GM18507 (cell line): ENCODE data around the gene TREX2.
"Not testable (repeated sequence)": the region's sequence is repeated elsewhere in the genome, so short reads cannot be mapped to it uniquely, and the experiment has no call there.

Source experiments
- DNase-seq: peaks from one replicate; pipeline ENCODE4 v3.0.0; 2011; ENCODE audit warnings: low read depth; ENCODE audit not compliant: insufficient read length; ENCODE audit errors: extremely low spot score
- FAIRE-seq: peaks from 2 replicates; lab custom pipeline; 2011; peaks lifted over from hg19 to GRCh38; lab: Jason Lieb, UNC

TREX2 gene

DNA sequence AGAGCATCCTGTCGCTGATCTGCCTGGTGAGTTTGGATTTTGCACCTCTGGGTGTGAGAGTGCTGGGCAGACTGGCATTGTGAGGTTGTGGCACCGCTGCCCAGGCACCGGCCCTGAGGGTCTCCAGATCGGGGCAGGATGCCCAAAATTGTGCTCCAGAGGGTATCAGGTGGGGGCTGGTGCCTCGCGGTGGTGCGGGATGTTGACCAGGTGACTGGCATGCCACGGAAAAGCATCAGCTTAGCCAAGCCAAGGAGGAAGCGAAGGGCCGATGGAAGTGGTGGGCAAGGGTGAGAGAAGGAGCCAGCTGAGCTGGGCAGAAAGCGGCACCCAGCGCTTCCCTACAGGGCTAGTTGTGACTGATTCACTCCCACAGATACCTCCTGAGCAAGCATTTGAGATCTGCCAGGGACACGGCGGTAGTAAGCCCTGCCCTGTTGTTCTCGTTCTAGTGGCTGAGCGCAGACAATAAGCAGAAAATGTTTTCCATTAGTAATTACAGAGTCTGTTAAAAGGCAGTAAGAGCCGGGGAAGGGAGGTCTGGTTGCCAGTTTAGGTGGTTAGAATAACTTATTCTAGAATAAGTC lies 33.8 kb downstream of the TREX2 start:
- FAIRE-seq, result no peak
- no peak for DNase-seq

DNA sequence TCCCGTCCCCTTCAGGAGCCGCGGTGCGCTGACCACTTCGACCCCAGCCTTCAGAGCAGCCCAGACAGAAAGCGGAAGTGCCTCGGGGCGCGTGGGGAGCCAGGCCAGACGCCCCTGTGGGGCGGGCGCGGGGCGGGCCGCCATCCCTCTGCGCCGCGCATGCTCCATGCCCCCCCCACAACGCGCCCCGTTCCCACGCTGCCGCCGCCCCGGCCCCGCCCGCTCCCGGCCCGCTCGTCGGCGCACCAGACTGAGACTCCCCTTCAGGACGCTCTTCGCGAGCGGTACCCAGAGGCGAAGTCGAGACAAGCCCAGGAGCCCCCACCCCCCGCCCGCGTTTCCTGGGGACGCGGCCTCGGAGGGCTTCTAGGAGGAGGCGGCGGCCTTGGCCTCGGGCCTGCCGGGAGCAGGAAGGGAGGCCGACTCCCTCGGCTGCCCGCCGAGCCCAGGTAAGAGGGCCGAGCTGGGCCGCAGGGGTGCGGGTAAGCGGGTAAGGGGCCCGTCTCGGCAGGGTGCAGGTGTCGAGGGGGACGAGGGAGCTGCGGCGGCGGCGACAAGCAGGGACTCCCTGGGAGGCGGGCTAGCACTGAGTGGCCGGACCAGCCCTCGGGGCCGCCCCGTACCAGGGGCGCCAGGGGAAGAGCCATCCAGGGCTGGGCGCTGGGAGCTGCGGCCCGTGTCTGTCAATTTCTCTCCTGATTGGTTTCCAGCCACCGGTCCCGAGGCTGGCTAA lies 34.4 kb downstream of the TREX2 start, which contains the start of gene ZFP92:
ZFP92 (plus strand) TSS at position 218 of the 733 bp plus-strand sequence. CDS start 6,851 bp downstream, outside the sequence.
- FAIRE-seq (peak; percentile 12), DNase-seq (peak; percentile 43)

DNA sequence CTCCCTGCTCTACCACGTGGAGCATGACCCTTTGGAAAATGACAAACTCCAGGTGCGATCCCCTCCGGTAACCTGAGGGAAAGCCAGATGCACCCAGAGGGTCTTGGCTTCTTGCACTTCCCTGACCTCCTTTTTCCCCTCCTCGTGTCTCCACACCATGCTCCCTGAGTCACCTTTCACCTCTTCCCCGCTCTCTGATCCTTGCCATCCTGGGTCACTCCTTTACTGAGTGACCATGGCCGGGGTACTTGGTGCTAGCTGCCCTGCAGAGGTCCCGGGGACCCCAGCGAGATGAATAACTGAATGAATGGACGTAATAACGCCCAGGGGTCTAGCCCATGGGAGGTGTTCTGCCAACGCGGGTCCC lies 35.0 kb downstream of the TREX2 start:
- DNase-seq (no peak), FAIRE-seq (no peak)

DNA sequence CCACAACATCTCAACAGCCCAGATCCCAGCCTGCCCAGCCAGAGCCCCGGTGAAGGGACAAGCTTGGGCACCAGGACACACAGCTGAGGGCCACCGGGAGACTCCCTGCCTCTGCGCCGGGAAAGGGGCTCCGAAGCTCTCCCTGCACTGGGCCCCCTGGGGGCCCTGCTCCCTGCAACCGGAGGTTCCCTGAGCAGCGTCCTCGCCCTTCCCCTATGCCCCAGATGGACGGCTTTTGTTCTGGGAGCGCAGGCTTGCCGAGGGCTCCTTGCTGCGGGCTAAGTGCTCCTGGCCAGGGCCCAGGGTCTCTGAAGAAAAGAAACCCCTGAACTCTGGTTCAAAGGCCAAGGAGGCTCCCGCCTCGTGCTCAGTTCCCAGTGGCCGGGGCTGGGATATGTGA lies 35.5 kb downstream of the TREX2 start:
- FAIRE-seq (no peak), DNase-seq (no peak)

DNA sequence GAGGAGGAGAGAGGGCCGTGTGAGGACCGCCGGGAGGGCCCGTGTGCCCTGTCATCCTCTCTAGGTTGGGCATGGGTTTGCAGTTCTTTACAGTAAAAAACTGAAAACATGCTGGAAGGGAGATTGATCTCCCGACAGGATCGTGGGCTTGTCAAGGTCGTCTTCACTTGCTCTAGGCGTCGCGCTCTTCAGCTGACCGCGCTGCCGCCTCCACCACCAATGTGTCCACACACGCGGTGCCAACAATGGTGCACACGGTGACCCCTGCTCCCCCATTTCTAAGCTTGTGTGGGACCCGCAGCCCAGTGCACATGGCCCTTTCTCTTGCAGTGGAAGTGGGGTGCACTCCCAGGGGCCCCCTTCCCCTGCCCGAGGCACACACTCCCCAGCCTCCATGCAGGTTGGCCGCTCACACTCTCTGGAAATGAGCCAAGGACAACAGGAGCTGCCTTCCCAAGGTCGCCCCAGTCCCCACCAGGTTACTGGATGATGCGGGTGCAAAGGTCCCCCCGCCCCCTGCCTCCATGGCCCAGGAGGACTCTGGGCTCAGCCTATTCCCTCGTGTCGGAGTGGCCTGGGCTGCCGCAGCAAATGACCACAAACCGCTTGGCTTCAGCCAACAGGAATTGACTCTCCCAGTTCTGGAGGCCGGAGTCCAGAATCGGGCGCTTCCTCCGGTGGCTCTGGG lies 36.3 kb downstream of the TREX2 start:
- DNase-seq, result no peak
- no peak for FAIRE-seq

DNA sequence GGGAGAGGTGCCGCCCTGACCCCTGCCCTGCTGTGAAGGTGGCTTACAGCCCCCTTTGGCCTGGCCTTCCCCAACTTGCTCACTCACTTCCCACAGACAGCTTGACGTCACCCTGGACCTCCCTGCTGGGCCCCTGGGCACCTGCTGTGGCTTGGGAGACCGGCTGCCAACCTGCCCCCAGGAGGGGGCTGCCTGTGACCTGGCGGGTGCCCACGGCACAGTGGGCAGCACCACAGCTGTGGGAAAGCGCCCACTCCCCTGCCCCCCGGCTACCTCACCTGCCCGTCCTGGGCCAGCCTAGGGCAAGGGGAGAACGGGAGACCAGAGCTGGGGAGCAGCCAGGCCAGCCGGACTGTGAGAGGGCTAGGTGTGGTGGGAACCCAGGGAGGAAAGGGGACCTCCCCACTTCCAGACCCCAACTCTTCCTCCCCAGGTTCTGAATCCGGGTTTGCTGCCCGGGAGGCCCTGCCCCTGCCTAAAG lies 36.9 kb downstream of the TREX2 start:
- FAIRE-seq, result no peak

DNA sequence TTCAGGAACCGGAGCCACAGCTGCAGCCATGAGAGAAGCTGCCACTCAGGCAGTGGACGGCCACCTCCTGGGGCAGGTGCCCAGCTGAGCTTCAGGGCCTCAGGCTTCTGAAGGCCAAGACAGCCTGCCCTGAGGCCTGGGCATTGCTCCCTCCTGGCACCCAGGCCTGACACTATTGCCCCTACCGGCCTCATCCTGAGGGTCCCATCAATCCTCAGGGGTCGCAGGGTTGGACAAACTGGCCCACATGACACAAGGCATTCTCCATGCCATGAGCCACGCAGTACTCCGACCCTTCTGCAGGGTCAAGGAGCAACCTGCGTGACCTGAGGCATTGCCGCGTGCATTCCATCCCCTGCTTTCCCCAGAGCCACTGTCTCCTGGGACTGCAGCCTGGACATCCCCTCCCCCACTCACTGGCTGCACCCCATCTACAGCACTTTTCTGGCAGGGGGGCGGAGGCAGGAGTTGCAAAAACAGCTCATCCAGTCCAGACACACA lies 37.6 kb downstream of the TREX2 start:
- DNase-seq, result no peak
- FAIRE-seq, result no peak

More for the DNA sequence above, 36.9 kb downstream of the TREX2 start:
- DNase-seq, result no peak

DNA sequence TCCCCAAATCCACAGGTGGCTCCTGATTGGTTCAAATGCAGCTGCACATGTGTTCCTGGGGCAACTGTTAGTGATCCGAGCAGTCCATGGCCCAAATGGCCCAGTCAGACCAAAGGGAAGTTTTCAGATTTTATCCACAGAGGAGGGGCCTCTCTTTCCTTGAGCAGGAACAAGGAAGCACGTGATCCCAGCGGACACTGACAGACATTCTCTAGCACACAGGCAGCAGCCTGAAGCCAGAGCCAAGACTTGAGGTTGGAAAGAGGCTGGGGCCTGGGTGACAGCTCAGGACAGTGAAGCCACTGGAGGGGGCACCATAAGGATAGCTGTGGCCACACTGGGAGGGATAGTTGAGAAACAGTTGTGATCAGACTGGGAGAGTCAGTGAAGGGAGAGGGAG lies 38.1 kb downstream of the TREX2 start:
- FAIRE-seq, result no peak
- no peak for DNase-seq

DNA sequence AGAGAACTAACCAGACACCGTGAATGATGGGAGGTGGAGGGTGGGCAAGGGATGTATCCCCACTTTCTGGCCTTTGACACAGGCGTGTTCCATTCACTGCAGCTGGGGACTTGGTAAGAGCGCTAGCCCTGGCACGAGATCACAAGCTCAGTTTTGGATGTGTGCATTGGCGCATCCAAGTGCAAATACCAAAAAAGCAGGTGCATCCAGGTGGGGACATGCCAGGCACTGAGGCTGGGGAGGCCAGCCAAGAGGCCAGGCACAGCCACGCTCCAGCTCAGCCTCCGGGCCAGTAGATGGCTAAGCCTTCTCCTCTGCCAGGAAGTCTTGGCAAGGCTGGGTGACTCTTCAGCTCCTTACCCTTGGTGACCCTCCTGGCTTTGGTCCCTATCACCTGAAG lies 39.0 kb downstream of the TREX2 start:
- FAIRE-seq, result no peak
- DNase-seq, result no peak

DNA sequence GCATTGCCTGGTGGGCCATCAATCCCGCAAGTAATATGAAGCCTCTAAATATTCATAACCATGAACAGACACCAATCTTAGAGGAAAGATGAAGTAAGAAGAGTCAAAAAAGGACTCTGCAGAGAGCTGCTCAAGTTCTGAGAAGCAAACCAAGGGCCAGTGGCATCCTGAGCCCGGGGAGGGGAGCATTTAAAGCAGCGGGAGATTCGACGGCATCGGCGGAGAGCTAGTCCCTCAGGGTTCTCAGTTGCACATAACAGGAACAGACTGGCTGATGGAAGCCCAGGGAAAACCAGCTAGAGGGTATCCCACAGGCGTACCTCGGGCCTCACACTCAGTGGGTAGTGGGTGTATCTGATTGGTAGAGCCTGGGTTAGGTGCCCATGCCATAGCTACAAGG lies 39.8 kb downstream of the TREX2 start:
- no peak for FAIRE-seq
- no peak for DNase-seq

DNA sequence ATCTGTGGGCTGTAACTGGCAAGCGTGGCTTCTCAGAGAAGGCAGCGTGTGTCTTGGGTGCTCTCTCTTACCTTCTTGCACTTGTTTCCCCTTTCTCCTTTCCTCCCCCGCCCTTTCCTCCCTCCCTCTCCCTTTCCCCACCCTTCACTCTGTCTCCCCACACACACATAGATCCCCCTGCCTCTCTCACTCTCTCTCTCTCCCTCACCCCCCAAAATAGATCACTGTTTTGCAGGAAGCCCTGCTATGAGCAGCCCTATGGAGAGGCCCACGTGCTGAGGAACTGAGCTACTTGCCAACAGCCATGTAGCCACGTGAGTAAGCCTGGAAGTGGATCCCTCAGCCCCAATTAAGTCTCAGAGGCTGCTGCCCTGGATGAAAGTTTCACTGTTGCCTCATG lies 40.4 kb downstream of the TREX2 start:
- DNase-seq (no peak), FAIRE-seq (no peak)

DNA sequence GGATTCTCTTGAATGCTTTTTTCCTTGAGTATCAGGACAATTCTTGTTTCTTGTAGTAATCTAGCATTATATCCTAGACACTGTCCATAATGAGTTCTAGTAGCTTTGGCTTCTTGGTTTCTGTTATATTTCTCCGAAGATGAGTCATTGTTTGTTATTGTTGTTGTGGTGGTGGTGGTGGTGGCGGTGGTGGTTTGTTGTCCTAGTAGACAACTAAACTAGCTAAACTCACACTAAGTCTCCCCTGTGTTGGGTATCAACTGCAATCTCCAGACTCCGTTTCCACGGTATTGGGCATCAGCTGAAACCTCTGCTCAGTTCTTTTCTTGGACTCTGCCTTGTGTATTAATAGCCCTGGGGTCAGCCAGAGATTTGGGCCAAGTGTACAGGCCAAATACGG lies 41.5 kb downstream of the TREX2 start:
- FAIRE-seq, result peak; percentile 21
- DNase-seq, result not testable (repeated sequence)

DNA sequence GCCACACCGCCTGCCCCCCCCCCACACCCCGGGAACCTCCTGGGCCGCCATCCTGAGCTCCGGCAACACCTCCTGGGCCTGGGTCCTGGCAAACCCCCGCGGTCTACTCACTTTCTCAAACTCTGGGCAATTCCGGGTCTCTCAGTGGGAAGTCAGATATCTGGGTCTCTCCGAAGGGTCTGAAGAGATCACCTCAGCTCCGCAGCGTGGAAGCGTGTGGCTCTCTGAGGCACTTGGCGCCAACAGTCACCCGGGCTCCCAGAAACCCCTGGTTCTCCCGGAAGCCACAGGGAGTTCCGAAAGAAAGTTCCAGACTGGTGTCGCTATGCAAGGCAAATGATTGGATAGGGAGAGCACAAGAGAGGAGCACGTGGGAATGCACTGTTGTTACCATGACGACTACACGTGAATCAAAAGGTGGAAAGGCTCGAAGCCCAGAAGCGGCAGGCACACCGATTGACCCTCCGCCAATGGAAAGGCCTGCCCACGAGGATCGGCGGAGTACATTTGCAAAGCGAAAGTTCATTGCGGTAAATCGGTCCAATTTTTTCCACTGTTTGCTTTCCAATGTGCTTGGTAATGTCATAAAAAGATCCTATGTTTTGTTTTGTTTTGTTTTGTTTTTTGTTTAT lies 44.6 kb downstream of the TREX2 start, which contains the start of gene PNMA6E:
PNMA6E (minus strand) TSS at position 218 of the 632 bp plus-strand sequence. CDS start 2,501 bp downstream, outside the sequence.
- FAIRE-seq, result no peak

DNA sequence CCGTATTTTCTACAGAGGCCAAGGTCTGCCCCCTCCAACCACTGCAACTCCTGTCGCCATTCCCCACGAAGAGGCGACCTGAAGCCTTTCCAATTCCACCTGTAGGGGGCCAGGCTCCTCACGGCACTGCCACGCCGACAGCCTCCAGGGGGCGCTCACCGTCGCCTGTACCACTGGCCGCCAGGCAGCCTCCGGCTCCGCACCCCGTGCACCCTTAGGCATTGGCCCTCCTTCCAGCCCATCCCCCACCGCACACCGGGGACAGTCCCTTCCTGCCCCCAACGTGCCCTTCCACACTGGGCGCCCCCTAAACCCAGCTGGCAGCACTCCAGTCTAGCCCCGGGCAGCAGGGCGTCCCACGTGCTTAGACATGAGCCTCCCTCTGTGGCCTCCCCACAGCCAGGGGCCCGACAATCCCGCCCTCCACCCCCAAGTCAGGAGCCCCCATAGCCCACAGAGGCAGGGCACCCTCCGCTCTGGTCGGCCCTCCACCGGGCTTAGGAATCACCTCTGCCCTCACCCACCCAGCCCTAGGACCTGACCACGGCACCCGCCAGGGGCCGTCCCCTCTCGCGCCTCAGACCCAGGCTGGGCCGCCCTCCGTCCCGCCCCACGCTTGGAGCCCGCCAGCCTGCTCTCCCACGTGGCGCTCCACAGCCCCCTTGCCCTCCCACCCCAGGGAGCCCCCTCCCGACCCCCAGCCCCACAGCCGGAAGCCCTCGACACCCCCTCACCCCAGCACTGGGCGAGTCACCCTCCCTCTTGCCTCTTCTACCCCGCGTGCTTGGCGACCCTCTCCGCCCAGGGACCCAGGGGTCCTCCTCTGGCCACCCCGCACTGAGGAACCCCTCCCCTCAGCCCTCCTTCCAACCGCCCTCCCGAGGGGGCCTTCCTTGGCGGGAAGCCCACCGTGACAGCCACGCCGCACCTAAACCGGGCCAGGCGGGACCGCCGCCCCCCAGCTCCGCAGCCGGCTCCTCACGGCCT lies 45.4 kb downstream of the TREX2 start:
- peak; percentile 39 for DNase-seq

More for the DNA sequence above, 44.6 kb downstream of the TREX2 start, which contains the start of gene PNMA6E:
- no peak for DNase-seq

DNA sequence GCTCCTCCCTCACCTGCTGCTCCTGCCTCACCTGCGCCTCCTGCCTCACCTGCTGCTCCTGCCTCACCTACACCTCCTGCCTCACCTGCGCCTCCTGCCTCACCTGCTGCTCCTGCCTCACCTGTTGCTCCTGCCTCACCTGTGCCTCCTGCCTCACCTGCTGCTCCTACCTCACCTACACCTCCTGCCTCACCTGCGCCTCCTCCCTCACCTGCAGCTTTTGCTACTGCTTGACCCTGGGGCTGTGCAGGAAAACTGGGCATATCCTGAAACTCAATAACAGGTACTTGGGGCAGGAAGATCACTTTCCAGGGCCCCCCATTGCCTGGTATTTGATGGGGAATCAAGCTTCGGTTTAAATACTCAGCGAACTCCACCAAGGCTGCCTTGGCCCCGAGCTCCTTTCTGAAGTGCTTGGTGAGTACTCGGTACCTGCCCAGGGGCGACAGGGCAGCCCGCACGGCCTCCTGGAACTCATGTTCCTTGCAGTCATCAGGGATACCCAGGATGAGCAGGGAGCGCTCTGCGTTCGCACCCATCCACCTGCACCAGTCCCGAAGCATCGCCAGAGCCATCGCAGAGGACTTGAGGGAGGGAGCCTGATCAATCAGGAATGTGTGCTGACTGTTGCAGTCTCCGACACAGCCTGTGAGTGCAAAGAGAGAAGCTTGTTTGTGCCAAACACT lies 47.4 kb downstream of the TREX2 start:
- no peak for FAIRE-seq
- DNase-seq, result no peak

More for the DNA sequence above, 45.4 kb downstream of the TREX2 start:
- peak; percentile 79 for FAIRE-seq

DNA sequence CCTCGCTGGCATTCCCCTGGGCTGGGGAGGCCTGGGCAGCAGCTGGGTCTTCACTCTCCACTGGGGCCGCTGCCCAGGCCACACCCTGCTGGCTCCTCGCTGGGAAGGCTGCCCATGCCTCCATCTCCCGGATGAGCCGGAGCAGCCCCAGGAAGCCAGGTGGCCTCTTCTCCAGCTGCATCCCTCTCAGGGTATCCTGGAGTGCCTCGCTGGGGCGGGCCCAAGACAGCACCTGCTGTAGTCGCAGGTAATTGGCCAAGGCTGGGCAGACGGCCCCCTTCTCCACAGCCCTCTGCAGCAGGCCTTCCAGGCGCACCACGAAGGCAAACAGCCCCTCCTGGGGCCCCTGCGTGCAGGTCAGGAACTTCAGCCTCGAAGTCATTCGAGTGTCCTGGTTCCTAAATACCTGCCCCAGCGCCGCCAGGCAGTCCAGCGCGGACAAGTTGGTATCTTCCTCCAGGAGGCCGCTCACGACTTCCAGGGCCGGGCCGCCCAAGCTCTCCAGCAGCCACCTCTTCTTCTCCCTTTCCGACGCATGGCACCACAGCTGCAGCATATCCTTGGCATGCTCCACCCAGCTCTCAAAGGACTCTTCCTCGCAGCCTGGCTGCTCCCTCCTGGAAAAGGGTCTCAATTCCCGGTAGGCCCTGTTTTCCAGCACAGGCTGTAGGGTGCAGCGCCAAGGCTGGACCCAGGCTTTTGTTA lies 48.4 kb downstream of the TREX2 start:
- DNase-seq (no peak), FAIRE-seq (no peak)
